Endothelial cell of umbilical vein (primary cell): Measurements from ENCODE around the gene LAMA5. TPM values are rescaled to one million over a fixed set of nuclear protein-coding genes. Genes with fewer than 3 reads are reported as not detected.

Source experiments
- BruUV-seq: library from RNA; stranded (reverse); fragments of 400-500 nt; replicated peaks from 2 replicates; lab custom pipeline; 2021; lab: Mats Ljungman, UMichigan
- CTCF ChIA-PET: fragments of 300-600, 350-600 bp; sonication (Branson Sonifier 250); formaldehyde crosslinking; loops from one replicate; lab custom pipeline; 2021; ENCODE audit warnings: antibody characterized with exemption, inconsistent platforms; lab: Charles Lee
- POLR2A ChIA-PET: fragments of 300-600, 350-600 bp; sonication (Branson Sonifier 250); formaldehyde crosslinking; loops from one replicate; lab custom pipeline; 2021; ENCODE audit warnings: antibody characterized with exemption, inconsistent platforms; lab: Charles Lee
- DNase-seq: peaks from one replicate; pipeline ENCODE4 v3.0.0-alpha.2; 2011; ENCODE audit warnings: low read depth, low spot score
- FAIRE-seq: peaks from 2 replicates; lab custom pipeline; 2011; peaks lifted over from hg19 to GRCh38; lab: Jason Lieb, UNC
- H2AFZ ChIP-seq: 2 replicates; pipeline ENCODE4 v1.6.0; 2012; ENCODE audit warnings: low read depth, low read length, control low read depth, inconsistent platforms
- H3K27ac ChIP-seq: 2 replicates; pipeline ENCODE4 v1.5.1; 2011; ENCODE audit warnings: low read depth, mild to moderate bottlenecking, control low read depth, low read length, moderate library complexity; ENCODE audit not compliant: insufficient read depth
- H3K27me3 ChIP-seq, 2 experiments: 2 replicates each; pipeline versions ENCODE4 v1.6.0 to v1.6.1; 2011; ENCODE audit warnings: low read length in 2 of 2, mixed read lengths in 1 of 2; ENCODE audit not compliant: control insufficient read depth in 2 of 2, insufficient read depth in 2 of 2
- H3K36me3 ChIP-seq, 2 experiments: 2 replicates in 1 of 2; 3 replicates in 1 of 2; pipeline ENCODE4 v1.5.1; 2011; ENCODE audit warnings: low read length in 2 of 2, mild to moderate bottlenecking in 1 of 2, moderate library complexity in 1 of 2; ENCODE audit not compliant: control insufficient read depth in 2 of 2, insufficient read depth in 2 of 2; ENCODE audit errors: extremely low read depth in 1 of 2
- H3K4me1 ChIP-seq: 3 replicates; pipeline ENCODE4 v1.5.1; 2011; ENCODE audit warnings: mild to moderate bottlenecking, low read length; ENCODE audit not compliant: control insufficient read depth, insufficient read depth; ENCODE audit errors: extremely low read depth
- H3K4me2 ChIP-seq: 2 replicates; pipeline ENCODE4 v1.6.1; 2011; ENCODE audit warnings: low read length, control low read depth, mixed read lengths; ENCODE audit not compliant: insufficient read depth
- H3K4me3 ChIP-seq, 3 experiments: fragments of 200-600 bp in 1 of 3; sonication (generic), shearing (Covaris generic) in 1 of 3; replicated peaks in 1 of 3; 2 replicates each; pipeline ENCODE4 v1.5.1; 2011 to 2016; ENCODE audit warnings: control low read depth in 3 of 3, low read length in 3 of 3, mild to moderate bottlenecking in 2 of 3, inconsistent platforms in 1 of 3, low read depth in 1 of 3, moderate library complexity in 1 of 3; ENCODE audit not compliant: insufficient read depth in 1 of 3
- H3K79me2 ChIP-seq: 2 replicates; pipeline ENCODE4 v1.6.0; 2012; ENCODE audit warnings: low read length, inconsistent platforms; ENCODE audit not compliant: control insufficient read depth, insufficient read depth
- H3K9ac ChIP-seq: replicated peaks from 2 replicates; pipeline ENCODE3; 2011; ENCODE audit warnings: low read length, control low read depth; ENCODE audit not compliant: insufficient read depth; ENCODE audit errors: extremely low read depth
- H3K9me1 ChIP-seq: replicated peaks from 3 replicates; pipeline ENCODE4 v1.6.0; 2011; ENCODE audit warnings: mild to moderate bottlenecking, low read length; ENCODE audit not compliant: control insufficient read depth, insufficient read depth; ENCODE audit errors: extremely low read depth
- H3K9me3 ChIP-seq: replicated peaks from 2 replicates; pipeline ENCODE4 v1.5.1; 2012; ENCODE audit warnings: low read length, inconsistent platforms; ENCODE audit not compliant: control insufficient read depth, insufficient read depth
- H4K20me1 ChIP-seq: replicated peaks from 2 replicates; pipeline ENCODE3; 2011; ENCODE audit warnings: mild to moderate bottlenecking, low read length; ENCODE audit not compliant: control insufficient read depth, insufficient read depth; ENCODE audit errors: extremely low read depth
- EZH2 ChIP-seq: IDR thresholded peaks from 2 replicates; pipeline ENCODE4 v1.6.1; 2012; ENCODE audit warnings: borderline replicate concordance, low read depth, mild to moderate bottlenecking, moderate library complexity, low read length, inconsistent platforms; ENCODE audit not compliant: severe bottlenecking
- FOS ChIP-seq: IDR thresholded peaks from 2 replicates; pipeline ENCODE4 v1.6.1; 2011; ENCODE audit warnings: mild to moderate bottlenecking, low read length, moderate library complexity, borderline replicate concordance; ENCODE audit not compliant: insufficient read depth
- GATA2 ChIP-seq: IDR thresholded peaks from 2 replicates; pipeline ENCODE4 v1.7.0; 2011; ENCODE audit warnings: low read depth, mild to moderate bottlenecking, moderate library complexity, mixed read lengths, low read length; ENCODE audit not compliant: insufficient read length, insufficient read depth
- JUN ChIP-seq: IDR thresholded peaks from 2 replicates; pipeline ENCODE4 v1.6.1; 2011; ENCODE audit warnings: borderline replicate concordance, low read depth; ENCODE audit not compliant: insufficient read length, insufficient read depth
- MAX ChIP-seq: IDR thresholded peaks from 2 replicates; pipeline ENCODE4 v1.6.1; 2011; ENCODE audit not compliant: insufficient read depth, insufficient read length
- MYC ChIP-seq: IDR thresholded peaks from one replicate; pipeline ENCODE4 v1.6.1; 2011; ENCODE audit warnings: mild to moderate bottlenecking, low read depth, low read length
- POLR2A ChIP-seq: IDR thresholded peaks from 2 replicates; pipeline ENCODE4 v1.6.1; 2012; ENCODE audit warnings: low read depth, mild to moderate bottlenecking, control low read depth, low read length
- POLR2AphosphoS5 ChIP-seq: IDR thresholded peaks from 2 replicates; pipeline ENCODE4 v1.6.1; 2012; ENCODE audit warnings: low read depth, mild to moderate bottlenecking, control low read depth, low read length, moderate library complexity; ENCODE audit not compliant: insufficient read depth
- dilution Hi-C: fragments of 300-500 bp; cut with MboI; formaldehyde crosslinking; loops from one replicate; pipeline ENCODE4 v1.15.0; 2019; ENCODE audit warnings: low sequenced_read_pairs; ENCODE audit not compliant: extremely low pct_ligation_motif_present
- intact Hi-C: fragments of 100-400 bp; cut with micrococcal nuclease; formaldehyde crosslinking; loops from one replicate; pipeline ENCODE4 v1.10.0; 2022
- polyA plus RNA-seq, 4 experiments: library from polyadenylated mRNA; depleted of rRNA in 3 of 4; stranded (reverse) in 3 of 4; unstranded in 1 of 4; fragments of >200 nt; gene quantifications; 2 replicates each; pipeline versions ENCODE4 v1.2.1 to v1.2.3, GENCODE V29; 2011 to 2012; ENCODE audit warnings: missing spikeins in 1 of 4
- total RNA-seq: library from RNA; stranded (reverse); gene quantifications from 2 replicates; pipeline ENCODE4 v1.2.3, GENCODE V29; 2021
- TF ChIP-seq, protein P1 (sequence below), 2 donors: IDR thresholded peaks; 1 replicate in 1 of 2; 2 replicates in 1 of 2; pipeline ENCODE4 v1.5.1; 2011; ENCODE audit warnings: low read length in 2 of 2, mild to moderate bottlenecking in 2 of 2, moderate library complexity in 2 of 2, control low read depth in 1 of 2, inconsistent platforms in 1 of 2, low read depth in 1 of 2; ENCODE audit not compliant: insufficient read depth in 1 of 2; ENCODE audit errors: extremely low read depth in 1 of 2

Gene LAMA5
- total and polyA plus RNA-seq, 2 donors (not counting 3 experiments of a cell fraction or from before 2014, with no cell fraction given), result 24.0 to 145 TPM

DNA sequence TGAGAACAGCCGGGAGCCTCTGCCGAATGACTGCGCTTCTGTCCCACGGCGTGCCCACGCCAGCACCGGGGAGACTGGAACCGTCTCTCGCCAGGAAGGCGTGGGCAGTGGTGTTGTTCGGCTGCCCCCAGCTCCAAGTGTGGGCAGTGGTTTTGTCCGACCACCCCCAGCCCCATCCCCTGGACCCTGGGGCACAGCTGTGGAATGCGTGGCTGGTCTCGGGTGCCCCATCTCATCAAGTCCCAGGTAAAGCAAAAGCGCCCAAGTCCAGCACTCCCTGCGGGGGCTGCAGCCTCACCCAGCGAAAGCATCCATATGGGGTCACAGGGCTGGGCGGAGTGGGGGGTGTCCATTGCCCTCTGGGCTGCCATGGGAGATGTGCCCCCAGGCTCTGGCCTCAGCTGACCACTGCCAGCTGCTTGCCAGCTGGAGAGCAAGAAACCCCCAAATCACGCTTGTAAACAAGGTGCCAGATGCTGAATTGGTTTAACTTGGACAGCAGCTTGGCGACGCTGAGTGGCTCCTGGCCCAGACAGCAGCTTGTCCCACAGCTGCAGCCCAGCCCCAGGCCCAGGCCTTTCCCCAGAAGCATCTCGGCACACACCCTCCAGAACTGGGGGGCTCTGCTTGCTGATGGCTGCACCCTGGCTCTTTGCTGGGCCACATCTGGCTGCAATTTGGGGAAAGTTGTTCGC, 35.5 kb upstream of the LAMA5 start:
- H3K79me2 ChIP-seq, result peaks cover 7% of the 10 kb centered on the region
- no peak overlapping the region for H3K4me3 ChIP-seq
- ChIA-PET CTCF (no interaction called here), POLR2A (no interaction called here)
- H3K9me1 ChIP-seq, result no peaks in the 10 kb centered on the region
- DNase-seq, result no peak
- H4K20me1 ChIP-seq, result no peaks in the 10 kb centered on the region
- intact Hi-C loops, result no loop called here
- dilution Hi-C loops, result no loop called here
- no peak overlapping the region for H2AFZ ChIP-seq
- BruUV-seq, result no TSS peak
- no peaks in the 10 kb centered on the region for H3K9me3 ChIP-seq
- H3K4me2 ChIP-seq, result no peak overlapping the region
- H3K27me3 ChIP-seq, result no peaks in the 10 kb centered on the region
- TF ChIP-seq POLR2AphosphoS5 (no peak), POLR2A (no peak), JUN (no peak), MAX (no peak), EZH2 (no peak), MYC (no peak), GATA2 (no peak), FOS (no peak)
- TF ChIP-seq, protein P1, sequence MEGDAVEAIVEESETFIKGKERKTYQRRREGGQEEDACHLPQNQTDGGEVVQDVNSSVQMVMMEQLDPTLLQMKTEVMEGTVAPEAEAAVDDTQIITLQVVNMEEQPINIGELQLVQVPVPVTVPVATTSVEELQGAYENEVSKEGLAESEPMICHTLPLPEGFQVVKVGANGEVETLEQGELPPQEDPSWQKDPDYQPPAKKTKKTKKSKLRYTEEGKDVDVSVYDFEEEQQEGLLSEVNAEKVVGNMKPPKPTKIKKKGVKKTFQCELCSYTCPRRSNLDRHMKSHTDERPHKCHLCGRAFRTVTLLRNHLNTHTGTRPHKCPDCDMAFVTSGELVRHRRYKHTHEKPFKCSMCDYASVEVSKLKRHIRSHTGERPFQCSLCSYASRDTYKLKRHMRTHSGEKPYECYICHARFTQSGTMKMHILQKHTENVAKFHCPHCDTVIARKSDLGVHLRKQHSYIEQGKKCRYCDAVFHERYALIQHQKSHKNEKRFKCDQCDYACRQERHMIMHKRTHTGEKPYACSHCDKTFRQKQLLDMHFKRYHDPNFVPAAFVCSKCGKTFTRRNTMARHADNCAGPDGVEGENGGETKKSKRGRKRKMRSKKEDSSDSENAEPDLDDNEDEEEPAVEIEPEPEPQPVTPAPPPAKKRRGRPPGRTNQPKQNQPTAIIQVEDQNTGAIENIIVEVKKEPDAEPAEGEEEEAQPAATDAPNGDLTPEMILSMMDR (IDR thresholded peaks at IDR 0.05; ENCODE audit: extremely low read depth in 1 of 2, insufficient read depth in 1 of 2, low read depth in 1 of 2, low read length in 2 of 2), result no peak
- H3K4me1 ChIP-seq, result peaks cover 11% of the 10 kb centered on the region
- H3K27ac ChIP-seq, result no peak overlapping the region
- no peak overlapping the region for H3K9ac ChIP-seq
- peaks cover 0 to 1% of the 10 kb centered on the region in 2 experiments for H3K36me3 ChIP-seq
- FAIRE-seq, result no peak
